Measurements from ENCODE around the gene NRIP2.

GRCh38 chr12:2823483-2823882 is 11.4 kb downstream of the NRIP2 start:
- TF ChIP-seq CTCF (IDR thresholded peaks at IDR 0.05 in 4 of 5, conservative IDR thresholded peaks at IDR 0.05 in 1 of 5) (no peak), POLR2A (IDR thresholded peaks at IDR 0.05) (no peak)

All from gastrocnemius medialis (tissue), 4 donors.